HG02852 (cell line): Measurements from ENCODE around the gene LGALS16.
"Not testable (repeated sequence)": the region's sequence is repeated elsewhere in the genome, so short reads cannot be mapped to it uniquely, and the experiment has no call there.

Source experiments
- ATAC-seq: cut with Tn5 transposase; IDR thresholded peaks from one replicate; pipeline ENCODE4 v1.9.1; 2021; ENCODE audit warnings: mild to moderate bottlenecking, moderate library complexity; ENCODE audit not compliant: unreplicated experiment

LGALS16 gene

GRCh38 chr19:39677961-39678889, 22.5 kb downstream of the LGALS16 start:
- no peak for ATAC-seq

DNA sequence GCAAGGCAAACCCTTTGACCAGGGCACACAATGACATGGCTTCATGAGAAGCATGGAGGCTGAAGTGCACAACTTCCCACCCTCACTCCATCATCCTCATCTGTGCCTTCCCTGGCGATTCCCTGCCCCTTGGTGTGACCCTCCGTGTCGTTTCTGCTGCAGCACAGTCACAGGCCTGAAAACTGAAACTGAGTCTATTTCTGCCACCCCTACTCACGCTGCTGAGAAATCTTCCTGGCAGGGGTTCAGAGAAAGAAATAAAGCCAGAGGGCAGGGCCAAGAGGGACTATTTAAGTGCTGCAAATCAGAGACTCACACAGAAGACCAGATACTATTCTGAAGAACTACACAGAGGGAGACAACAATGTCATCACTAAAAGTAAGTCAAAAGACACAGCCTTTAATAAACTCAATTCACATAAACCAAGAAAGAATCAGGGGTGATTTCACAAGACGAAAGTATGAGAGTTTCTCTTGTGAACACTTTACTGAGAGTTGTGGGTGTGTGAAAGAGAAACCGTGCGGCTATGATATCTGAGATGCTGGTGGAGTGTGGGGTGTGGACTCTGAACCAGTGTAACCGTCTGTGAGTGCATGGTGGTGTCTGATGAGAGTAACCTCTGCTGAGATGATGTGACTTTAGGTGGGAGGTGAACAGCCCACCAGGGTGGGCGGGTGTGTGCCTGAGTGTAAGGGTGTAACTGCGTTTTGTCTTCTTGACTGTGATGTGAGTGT, 23.5 kb downstream of the LGALS16 start:
- peak; percentile 65 for ATAC-seq

DNA sequence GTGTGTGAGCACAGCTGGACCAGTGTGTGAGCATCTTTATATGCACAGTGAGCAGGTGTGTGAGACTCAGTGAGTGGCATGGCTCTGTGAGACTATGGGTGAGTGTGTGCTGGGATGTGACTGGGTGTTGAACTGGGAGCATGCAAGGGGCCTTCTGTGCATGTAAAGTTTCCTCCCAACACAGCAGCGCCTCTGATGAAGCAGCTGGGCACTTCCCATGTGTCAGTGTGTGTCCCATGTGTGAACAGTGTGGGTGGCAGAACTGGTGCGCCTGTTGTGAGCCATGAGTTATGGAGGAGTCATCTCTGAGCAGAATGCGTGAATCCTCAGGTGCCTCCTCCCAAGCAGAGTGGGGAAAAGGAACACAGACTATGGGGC, 24.1 kb downstream of the LGALS16 start:
- ATAC-seq, result no peak

DNA sequence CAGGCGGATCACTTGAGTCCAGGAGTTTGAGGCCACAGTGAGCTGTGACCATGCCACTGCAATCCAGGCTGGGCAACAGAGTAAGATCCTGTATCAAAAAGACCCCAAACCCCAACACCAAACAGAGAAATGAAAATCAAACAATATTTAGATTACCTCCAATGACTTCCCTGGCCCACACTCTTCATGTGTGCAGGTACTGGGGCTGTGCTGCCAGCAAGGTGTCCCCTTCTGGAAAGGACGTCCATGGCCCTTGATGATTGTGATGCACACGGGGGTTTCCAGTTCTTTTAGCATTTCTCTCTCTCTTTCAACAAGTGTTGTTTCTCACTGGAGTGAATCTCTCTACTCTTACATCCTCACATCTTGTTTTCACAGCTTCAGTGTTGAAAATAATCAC, 24.9 kb downstream of the LGALS16 start:
- ATAC-seq, result no peak

GRCh38 chr19:39681416-39681815, 25.7 kb downstream of the LGALS16 start:
- no peak for ATAC-seq

GRCh38 chr19:39684267-39684666, 28.6 kb downstream of the LGALS16 start:
- ATAC-seq, result no peak

DNA sequence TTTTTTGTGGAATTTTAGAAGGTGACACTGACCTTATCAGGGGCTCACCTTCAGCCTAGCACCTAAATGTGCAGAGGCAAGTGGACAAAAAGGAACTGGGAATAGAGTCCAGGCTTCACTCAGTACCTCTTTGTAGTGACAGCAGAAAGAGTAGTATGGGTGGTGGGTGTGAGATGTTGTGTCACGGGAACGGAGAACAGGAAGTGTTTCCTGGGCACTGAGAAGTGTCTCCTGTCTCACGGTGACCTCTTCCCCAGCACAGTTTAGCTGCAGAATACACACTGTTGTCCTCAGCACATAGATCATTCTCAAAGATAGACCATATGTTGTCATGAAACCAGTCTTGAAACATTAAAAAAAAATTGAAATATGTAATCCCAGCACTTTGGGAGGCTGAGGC, 31.0 kb downstream of the LGALS16 start:
- ATAC-seq, result no peak

DNA sequence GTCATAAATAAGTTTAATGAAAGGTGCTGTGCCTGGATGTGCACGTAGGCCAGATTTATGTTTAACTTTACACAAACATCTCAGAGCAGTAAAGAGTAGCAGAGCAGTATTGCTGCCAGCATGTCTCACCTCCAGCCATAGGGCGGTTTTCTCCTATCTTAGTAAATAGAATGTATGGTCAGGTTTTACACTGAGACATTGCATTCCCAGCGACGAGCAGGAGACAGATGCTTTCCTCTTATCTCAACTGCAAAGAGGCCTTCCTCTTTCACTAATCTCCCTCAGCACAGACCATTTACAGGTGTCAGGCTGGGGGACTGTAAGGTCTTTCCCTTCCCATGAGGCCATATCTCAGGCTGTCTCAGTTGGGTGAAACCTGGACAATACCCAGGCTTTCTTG, 32.9 kb downstream of the LGALS16 start:
- not testable (repeated sequence) for ATAC-seq

DNA sequence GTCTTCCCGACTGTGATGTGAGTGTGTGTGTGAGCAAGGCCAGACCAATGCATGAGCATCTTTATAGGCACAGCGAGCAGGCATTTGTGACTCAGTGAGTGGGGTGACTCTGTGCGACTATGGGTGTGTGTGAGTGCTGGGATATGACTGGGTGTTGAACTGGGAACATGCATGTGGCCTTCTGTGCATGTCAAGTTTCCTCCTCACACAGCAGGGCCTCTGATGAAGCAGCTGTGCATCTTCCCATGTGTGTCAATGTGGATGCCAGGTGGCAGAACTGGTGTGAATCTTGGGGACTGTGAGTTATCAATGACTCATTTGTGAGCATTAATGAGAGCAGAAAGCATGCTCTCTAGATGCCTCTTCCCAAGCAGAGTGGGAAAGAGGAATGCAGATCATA, 36.5 kb downstream of the LGALS16 start:
- no peak for ATAC-seq

DNA sequence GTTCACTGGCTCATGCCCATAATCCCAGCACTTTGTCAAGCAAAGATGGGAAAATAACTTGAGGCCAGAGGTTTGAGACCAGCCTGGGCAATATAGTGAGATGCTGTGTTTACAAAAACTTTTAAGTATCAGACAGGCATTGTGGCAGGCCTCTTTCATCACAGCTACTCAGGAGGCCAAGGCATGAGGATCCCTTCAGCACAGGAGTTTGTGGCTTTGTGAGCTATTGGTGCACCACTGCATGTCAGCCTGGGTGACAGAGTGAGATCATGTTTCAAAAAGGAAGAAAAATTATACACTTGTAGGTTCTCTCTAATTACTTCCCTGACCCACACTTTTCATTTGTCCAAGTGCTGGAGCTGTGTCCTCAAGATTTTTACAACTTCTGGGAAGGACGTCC, 37.1 kb downstream of the LGALS16 start:
- ATAC-seq, result no peak

DNA sequence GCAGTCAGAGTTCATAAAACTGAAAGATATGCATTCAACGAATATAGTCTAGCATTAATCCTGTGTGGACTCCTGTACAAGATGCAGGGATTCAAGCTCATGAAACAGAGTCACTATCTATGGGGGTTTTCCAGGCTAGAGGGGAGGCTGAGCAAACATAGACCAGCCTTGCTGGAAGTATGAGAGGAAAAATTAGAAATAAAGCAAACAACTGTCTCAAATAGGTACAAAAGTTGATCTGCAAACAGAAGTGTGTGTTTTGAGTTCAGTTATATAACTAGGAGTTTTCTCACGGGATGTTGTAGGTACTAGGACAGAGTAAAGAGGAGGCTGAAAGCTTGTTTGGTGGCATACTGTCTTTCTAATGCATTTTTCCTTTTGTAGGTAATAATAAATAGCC, 40.0 kb downstream of the LGALS16 start:
- no peak for ATAC-seq

DNA sequence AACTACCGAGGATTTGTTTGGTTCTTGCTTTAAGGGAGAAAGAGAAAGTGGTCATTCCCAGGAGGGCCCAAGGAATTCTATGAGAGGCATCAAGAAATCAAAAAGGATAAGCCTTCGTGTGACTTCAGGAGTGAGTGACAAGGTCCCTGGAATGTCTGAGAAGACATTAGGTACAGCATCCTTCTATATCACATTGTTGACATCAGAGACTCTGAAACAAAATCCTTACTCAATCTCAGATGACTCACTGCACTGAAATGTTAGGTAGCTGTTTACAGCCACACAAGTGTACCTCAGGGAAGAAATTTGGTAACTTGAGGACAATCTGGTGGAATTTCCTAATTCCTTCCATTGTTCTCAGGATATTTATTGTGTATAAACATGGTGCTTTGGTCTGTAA, 40.7 kb downstream of the LGALS16 start:
- ATAC-seq, result no peak

DNA sequence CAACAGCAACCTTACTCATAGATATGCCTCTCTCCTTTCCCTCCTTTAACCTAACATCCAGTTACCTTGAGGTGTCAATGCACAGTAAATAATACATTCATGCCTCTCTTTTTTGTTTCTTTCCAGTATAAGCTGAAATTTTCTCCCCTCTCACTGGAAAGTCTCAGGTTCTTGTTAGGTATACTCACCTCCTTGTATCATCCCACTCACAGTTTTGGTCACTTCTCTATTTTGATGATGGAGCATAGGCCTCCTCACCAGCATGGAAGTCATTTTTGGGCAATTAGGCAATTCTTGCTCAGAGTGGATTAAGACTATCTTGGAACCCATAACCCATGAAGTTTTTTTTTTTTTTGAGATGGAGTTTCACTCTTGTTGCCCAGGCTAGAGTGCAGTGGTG, 42.8 kb downstream of the LGALS16 start:
- ATAC-seq, result no peak

DNA sequence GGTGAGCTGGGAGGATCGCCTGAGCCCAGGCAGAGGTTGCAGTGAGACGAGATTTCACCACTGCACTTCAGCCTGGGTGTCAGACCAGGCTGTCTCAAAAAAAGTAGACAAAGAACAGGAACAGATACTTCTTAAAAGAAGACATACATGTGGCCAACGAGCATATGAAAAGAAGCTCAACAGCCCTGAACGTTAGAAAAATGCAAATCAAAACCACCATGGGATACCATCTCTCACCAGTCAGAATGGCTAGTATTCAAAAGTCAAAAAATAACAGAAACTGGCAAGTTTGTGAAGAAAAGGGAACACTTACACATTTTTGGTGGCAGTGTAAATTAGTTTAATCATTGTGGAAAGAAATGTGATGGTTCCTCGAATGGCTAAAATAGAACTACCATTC, 45.6 kb downstream of the LGALS16 start:
- peak; percentile 53 for ATAC-seq

DNA sequence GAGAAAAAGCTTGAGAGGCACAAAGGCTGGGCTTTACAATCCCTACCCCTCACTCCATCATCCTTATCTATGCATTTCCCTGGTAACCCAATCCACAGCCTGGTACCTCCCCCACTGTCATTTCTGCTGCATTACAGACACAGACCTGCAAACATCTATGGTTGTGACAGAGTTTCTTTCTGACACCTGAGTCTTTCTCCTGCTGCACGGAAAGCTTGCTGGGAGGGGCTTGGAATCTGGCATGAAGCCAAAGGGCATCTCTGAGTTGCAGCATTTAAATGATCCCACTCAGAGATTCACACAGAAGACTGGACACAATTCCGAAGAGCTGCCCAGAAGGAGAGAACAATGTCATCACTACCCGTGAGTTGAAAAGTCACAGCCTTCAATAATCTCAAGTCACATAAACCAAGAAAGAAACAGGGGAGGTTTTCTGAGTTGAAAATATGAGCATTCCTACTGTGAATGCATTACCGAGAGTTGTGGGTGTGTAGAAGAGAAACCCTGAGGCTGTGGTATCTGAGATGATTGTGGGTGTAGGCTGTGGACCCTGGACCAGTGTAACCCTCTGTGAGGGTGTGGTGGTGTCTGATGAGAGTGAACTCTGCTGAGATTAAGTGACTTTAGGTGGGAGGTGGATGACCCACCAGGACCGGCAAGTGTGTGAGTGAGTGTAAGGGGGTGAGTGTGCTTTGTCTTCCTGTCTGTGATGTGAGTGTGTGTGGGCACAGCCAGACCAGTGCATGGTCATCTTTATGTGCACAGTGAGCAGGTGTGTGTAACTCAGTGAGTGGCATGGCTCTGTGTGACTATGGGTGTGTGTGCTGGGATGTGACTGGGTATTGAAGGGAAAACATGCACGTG, 48.7 kb downstream of the LGALS16 start, which contains the start of gene LGALS14:
Gene LGALS14 (plus strand): TSS at position 301 of the 864 bp plus-strand sequence. CDS start 48 bp downstream, at position 349.
- ATAC-seq, result no peak

DNA sequence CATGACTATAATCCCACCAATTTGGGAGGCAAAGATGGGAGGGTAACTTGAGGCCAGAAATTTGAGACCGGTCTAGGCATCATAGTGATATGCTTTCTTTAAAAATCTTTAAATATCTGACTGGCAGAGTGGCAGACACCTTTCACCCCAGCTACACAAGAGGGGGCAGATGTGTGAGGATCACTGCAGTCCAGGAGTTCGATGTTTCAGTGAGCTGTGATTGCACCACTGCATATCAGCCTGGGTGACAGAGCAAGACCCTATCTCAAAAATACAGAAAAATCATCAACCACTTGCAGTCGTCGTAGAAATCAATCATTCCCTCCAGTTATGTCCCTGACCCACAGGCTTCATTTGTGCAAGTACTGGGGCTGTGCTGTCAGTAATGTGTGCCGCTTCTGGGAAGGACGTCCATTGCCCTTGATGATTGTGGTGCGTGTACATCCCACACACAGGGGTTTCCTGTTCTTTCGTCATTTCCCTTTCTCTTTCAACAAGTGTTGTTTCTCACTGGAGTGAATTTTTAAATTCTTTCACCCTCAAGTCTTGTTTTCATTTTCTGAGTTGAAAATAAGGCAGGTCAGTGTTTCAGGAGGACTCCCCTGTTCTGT, 50.0 kb downstream of the LGALS16 start:
- ATAC-seq, result no peak

DNA sequence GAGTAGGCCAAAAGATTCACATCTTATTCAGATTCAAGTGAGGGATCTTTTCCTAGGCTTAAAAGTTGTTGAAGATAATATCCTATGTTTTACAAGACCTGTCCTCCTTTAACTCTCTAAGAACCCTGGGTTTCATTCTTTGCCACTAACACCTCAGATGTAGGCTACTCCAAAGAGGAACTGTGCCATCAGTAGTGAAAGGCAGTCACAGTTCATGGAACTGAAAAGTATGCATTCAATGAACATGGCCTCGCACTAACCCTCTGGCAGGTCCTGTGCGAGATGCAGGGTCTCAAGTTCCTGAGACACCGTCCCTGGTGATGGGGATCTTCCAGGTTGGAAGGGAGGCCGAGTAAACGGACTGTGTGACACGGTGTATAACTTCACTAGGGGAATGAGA, 52.9 kb downstream of the LGALS16 start:
- no peak for ATAC-seq

DNA sequence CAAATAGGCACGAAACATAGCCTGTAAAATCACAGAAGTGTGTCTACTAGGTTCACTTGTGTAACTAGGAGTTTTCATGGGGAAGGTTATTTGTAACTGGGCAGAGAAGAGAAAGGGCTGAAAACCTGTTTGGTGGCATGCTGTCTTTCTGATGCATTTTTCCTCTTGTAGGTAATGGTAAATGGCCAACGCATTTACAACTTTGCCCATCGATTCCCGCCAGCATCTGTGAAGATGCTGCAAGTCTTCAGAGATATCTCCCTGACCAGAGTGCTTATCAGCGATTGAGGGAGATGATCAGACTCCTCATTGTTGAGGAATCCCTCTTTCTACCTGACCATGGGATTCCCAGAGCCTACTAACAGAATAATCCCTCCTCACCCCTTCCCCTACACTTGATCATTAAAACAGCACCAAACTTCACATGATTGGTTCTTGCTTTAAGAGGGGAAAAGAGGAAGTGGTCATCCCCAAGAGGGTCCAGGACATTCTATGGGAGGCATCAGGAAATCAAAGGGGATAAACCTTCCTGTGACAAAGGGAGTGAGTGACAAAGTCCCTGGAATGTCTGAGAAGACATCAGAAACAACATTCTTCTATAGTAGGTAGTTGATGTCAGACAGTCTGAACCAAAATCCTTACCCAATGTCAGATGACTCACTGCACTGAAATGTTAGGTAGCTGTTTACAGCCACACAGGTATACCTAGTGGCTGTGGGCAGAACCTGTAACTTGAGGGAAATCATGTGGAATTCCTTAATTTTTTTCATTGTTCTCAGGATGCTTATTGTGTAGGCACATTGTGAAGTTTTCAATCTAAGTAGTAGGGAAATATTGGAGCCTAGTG, 53.5 kb downstream of the LGALS16 start:
- ATAC-seq, result no peak
